KMS-11 (cell line): ENCODE results near the gene PIGBOS1.
"Not testable (repeated sequence)": the region's sequence is repeated elsewhere in the genome, so short reads cannot be mapped to it uniquely, and the experiment has no call there.

Experiments used
- H2AFZ ChIP-seq: fragments of 200-600 bp; sonication (generic); 2 replicates; pipeline ENCODE4 v1.6.1; 2016; ENCODE audit warnings: antibody characterized with exemption, mixed run types, low read depth
- H3K27ac ChIP-seq: fragments of 200-600 bp; sonication (generic); 2 replicates; pipeline ENCODE4 v1.6.1; 2016; ENCODE audit warnings: mild to moderate bottlenecking, mixed run types
- H3K27me3 ChIP-seq: fragments of 200-600 bp; sonication (generic); 2 replicates; pipeline ENCODE4 v1.6.1; 2017; ENCODE audit warnings: mild to moderate bottlenecking, low read depth, mixed run types, moderate library complexity; ENCODE audit not compliant: insufficient read depth
- H3K36me3 ChIP-seq: fragments of 200-600 bp; sonication (generic); 2 replicates; pipeline ENCODE4 v1.6.1; 2017; ENCODE audit warnings: mild to moderate bottlenecking, mixed run types; ENCODE audit not compliant: insufficient read depth
- H3K4me1 ChIP-seq: fragments of 200-600 bp; sonication (generic); 2 replicates; pipeline ENCODE4 v1.6.1; 2016; ENCODE audit warnings: mild to moderate bottlenecking, low read depth, mixed run types; ENCODE audit not compliant: poor library complexity, severe bottlenecking
- H3K4me2 ChIP-seq: fragments of 200-600 bp; sonication (generic); 2 replicates; pipeline ENCODE4 v1.7.0; 2016; ENCODE audit warnings: mild to moderate bottlenecking, mixed run types
- H3K4me3 ChIP-seq: fragments of 200-600 bp; sonication (generic); IDR thresholded peaks from 2 replicates; pipeline ENCODE4 v1.6.1; 2017; ENCODE audit warnings: low read depth, low read length, mixed read lengths; ENCODE audit not compliant: insufficient read depth
- H3K79me2 ChIP-seq: fragments of 200-600 bp; sonication (generic); 2 replicates; pipeline ENCODE4 v1.6.1; 2016; ENCODE audit warnings: low read depth, mixed run types; ENCODE audit not compliant: insufficient read depth
- H3K9ac ChIP-seq: fragments of 200-600 bp; sonication (generic); 2 replicates; pipeline ENCODE4 v1.6.1; 2016; ENCODE audit warnings: mild to moderate bottlenecking, mixed run types
- H4K20me1 ChIP-seq: fragments of 200-600 bp; sonication (generic); 2 replicates; pipeline ENCODE4 v1.6.1; 2016; ENCODE audit warnings: mild to moderate bottlenecking, mixed run types; ENCODE audit not compliant: insufficient read depth
- TF ChIP-seq, protein P1 (sequence below): fragments of 200-600 bp; sonication (generic); conservative IDR thresholded peaks from 2 replicates; pipeline ENCODE4 v1.6.1; 2017; ENCODE audit warnings: low read depth, mild to moderate bottlenecking, antibody characterized with exemption, low read length, moderate library complexity, mixed read lengths

PIGBOS1 gene

DNA sequence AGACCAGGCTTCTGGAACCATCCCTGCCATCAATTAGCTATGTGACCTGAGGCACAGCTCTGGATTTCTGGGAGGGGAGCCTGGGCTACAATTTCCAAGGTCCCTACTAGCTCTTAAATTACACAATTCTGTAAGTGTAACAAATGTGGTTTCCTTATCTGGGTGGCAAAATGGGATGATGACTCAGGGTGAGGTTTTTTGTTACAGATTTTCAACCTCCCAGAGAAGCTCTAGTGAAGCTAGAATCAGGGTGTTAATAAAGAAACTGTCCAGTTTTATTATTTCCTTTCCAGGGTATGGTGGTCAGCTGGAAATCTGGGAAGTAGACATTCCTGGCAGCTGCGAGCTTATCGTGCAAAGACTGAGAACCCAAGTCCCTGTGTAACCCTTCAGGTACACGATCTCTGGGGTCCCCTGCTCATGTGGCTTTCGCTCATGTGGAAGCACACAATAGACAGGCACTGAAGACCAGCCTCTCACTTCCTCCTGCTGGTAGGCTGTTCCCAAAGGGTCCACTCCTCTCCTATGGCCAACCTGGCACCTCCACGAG, 36.6 kb downstream of the PIGBOS1 start:
- Histone ChIP-seq H3K4me3 (no peak overlapping the region), H2AFZ (no peak overlapping the region), H3K27me3 (no peaks in the 10 kb centered on the region), H3K4me1 (peaks cover 97% of the 10 kb centered on the region), H4K20me1 (no peaks in the 10 kb centered on the region), H3K27ac (peak overlapping the region; percentile 89), H3K79me2 (peaks cover 76% of the 10 kb centered on the region), H3K4me2 (peak overlapping the region; percentile 62), H3K9ac (no peak overlapping the region), H3K36me3 (no peaks in the 10 kb centered on the region)
- TF ChIP-seq, protein P1, sequence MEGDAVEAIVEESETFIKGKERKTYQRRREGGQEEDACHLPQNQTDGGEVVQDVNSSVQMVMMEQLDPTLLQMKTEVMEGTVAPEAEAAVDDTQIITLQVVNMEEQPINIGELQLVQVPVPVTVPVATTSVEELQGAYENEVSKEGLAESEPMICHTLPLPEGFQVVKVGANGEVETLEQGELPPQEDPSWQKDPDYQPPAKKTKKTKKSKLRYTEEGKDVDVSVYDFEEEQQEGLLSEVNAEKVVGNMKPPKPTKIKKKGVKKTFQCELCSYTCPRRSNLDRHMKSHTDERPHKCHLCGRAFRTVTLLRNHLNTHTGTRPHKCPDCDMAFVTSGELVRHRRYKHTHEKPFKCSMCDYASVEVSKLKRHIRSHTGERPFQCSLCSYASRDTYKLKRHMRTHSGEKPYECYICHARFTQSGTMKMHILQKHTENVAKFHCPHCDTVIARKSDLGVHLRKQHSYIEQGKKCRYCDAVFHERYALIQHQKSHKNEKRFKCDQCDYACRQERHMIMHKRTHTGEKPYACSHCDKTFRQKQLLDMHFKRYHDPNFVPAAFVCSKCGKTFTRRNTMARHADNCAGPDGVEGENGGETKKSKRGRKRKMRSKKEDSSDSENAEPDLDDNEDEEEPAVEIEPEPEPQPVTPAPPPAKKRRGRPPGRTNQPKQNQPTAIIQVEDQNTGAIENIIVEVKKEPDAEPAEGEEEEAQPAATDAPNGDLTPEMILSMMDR: no peak

DNA sequence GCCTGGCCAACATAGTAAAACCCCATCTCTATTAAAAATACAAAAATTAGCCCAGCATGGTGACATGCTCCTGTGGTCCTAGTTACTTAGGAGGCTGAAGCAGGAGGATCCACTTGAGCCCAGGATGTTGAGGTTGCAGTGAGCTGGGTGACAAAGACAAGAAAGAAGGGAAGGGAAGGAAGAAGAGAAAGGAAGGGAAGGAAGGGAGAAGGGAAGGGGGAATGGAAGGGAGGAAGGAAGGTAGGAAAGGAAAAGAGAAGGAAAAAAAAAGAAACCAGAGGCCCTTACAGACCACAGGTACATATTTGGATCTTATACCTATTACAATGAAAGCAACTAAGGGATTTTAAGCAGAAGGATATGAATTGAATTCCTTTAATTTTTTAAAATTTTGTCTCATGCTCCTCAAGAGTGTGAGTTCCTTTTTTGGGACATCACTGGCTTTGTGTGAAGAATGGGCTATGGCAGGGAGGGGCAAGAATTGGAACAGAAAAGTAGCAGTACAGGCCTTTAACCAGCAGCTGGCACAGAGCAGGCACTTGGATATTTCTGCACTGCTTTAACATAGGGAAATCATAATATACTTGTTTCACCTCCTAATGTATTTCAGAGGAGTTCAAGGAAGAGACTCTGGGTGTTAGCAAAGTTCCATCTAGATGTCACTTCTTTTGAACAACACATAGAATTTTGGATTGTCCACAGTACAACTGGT, 37.2 kb downstream of the PIGBOS1 start:
- Histone ChIP-seq H3K79me2 (peaks cover 73% of the 10 kb centered on the region), H2AFZ (no peak overlapping the region), H3K36me3 (no peaks in the 10 kb centered on the region), H3K4me2 (peak overlapping the region; percentile 62), H3K4me1 (peaks cover 100% of the 10 kb centered on the region), H3K4me3 (no peak overlapping the region), H3K27me3 (no peaks in the 10 kb centered on the region), H3K27ac (peak overlapping the region; percentile 89), H4K20me1 (no peaks in the 10 kb centered on the region), H3K9ac (no peak overlapping the region)
- TF ChIP-seq, protein P1: no peak

DNA sequence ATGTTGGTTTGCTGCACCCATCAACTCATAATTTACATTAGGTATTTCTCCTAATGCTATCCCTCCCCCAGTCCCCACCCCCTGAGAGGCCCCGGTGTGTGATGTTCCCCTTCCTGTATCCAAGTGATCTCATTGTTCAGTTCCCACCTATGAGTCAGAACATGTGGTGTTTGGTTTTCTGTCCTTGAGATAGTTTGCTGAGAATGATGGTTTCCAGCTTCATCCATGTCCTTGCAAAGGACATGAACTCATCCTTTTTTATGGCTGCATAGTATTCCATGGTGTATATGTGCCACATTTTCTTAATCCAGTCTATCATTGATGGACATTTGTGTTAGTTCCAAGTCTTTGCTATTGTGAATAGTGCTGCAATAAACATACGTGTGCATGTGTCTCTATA, 38.3 kb downstream of the PIGBOS1 start:
- H3K9ac ChIP-seq, H2AFZ ChIP-seq, H3K4me3 ChIP-seq, H3K27me3 ChIP-seq, H3K36me3 ChIP-seq, H4K20me1 ChIP-seq: not testable (repeated sequence)
- Histone ChIP-seq H3K4me2 (peak overlapping the region; percentile 37; the same call in 1 of the 2 replicates), H3K4me1 (peaks cover 100% of the 10 kb centered on the region), H3K79me2 (peaks cover 72% of the 10 kb centered on the region), H3K27ac (peak overlapping the region; percentile 89)

DNA sequence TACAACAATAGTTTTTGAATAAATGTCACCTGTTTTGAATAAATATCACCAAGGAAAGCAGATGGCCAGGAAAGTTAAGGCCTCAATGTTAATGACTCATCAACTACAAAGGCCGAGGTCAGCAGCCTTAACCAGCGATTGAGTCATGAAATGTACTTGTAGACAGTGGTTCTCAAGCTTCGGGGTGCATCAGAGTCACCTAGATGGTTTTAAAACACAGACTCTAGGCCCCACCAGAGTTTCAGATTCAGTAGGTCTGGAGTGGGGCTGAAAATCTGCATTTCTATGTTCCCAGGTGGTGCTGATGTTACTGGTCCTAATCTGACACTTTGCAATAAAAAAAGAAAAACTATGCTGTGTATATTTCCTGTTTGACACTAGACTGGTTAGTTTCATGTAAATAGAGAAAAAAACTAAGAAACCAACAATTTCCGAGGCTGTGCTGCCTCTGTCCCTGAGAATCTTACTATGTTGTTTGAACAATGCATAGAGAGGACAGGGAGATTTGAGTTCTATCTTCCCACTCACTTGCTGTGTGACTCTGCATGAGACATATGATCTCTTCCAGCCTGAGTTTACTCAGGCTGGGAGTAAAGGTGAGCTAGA, 39.1 kb downstream of the PIGBOS1 start:
- Histone ChIP-seq H3K4me2 (peak overlapping the region; percentile 71), H3K4me1 (peaks cover 100% of the 10 kb centered on the region), H3K4me3 (no peak overlapping the region), H3K36me3 (no peaks in the 10 kb centered on the region), H3K27me3 (no peaks in the 10 kb centered on the region), H3K9ac (peak overlapping the region; percentile 33), H2AFZ (no peak overlapping the region), H3K79me2 (peaks cover 72% of the 10 kb centered on the region), H3K27ac (peak overlapping the region; percentile 89), H4K20me1 (no peaks in the 10 kb centered on the region)
- TF ChIP-seq, protein P1: no peak
